B cell (primary cell): ENCODE data around the gene CARD10.

ENCODE experiments used
- CTCF ChIP-seq: fragments of 200-600 bp; IDR thresholded peaks from one replicate; pipeline ENCODE4 v1.8.0; 2022; ENCODE audit warnings: antibody characterized with exemption, mild to moderate bottlenecking
- EZH2 ChIP-seq: IDR thresholded peaks from 2 replicates; pipeline ENCODE4 v1.6.1; 2012; ENCODE audit warnings: borderline replicate concordance, low read depth, mild to moderate bottlenecking, moderate library complexity, low read length; ENCODE audit not compliant: insufficient read depth, poor library complexity, severe bottlenecking

DNA sequence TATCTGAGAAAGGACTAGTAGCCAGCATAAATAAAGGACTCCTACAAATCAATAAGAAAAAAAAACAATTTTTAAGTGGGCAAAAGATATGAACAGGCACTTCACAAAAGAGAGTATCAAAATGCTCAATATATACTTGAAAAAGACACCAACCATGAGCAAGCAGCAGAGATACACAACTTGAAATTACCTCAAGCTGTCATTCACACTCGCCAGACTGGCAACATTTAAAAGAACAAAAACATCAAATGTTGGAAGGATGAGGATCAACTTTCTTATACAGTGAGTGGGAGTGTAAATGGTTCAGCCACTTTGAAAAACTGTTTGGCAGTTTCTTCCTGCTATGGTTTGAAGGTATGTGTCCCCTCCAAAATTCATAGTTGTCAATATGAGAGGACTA, 68.0 kb downstream of the CARD10 start:
- TF ChIP-seq CTCF (no peak), EZH2 (no peak)
